NCI-H128 (cell line): Measurements from ENCODE around the gene BCL6.
A peak's percentile ranks its signal among the peaks of the same experiment; 100 is the strongest.

Source experiments
- DNase-seq: peaks from one replicate; lab custom pipeline; 2025; ENCODE audit not compliant: unreplicated experiment; lab: John Stamatoyannopoulos, UW

Gene BCL6

DNA sequence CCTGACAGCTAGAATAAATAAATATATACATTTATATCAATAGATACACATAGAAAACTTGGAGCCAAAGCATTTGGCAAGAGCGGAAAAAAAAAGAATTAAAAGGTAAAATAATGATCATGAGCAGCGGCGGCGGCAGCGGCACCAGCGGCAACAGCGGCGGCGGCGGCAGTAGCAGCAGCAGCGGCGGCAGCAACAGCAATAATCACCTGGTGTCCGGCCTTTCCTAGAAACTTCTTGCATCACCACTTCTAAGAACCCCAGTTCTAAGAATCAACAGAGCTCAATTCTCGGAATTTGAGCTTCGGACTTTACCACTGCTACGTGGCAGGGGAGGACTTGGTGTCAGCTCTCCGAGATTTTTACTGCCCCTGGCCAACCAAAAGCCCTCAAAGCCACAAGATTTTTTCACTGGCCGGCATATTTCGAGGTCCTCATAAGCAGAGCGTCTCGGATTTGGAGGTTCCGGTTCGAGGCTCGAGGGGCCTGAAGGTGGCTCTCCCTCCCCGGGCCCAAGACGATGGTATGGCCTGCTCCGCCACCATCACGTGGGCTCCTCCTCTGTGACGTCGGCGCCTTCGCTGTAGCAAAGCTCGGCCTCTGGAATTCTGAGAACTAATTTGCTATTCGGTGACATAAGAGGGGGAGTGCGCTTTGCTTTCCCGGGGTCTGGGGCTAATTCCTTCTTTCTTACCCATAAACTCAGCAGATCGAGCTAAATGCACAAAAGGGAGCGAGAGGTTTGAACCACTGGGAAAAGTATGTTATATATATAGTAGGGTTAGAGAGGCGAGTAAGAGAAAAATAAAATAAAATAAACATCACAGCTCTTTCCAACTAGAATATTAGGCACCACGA, at the start of gene BCL6:
Gene BCL6 (minus strand): TSS at position 268 of the 858 bp plus-strand sequence. CDS start 11,775 bp downstream, outside the sequence.
- peak; percentile 92 for DNase-seq

GRCh38 chr3:187794731-187795130, 49.5 kb upstream of the BCL6 start:
- DNase-seq = no peak

DNA sequence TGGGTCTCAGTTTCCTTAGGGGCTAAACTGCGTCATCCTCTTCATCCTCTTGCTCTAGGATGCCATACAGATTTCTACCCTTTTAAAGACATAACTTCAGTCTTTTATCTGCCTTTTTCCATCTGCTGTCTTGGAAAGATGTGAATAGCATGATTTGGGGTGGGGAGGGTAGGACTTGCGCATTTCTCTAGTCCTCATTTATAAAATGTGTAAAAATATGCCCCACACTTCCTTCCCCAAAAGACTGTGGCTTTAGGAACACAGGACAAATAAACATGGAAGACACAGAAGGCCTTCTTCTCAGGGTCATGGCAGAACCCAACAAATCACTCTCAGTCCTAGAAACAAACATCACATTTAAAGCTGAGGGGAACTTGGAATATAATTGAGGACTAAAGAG, 48.4 kb upstream of the BCL6 start:
- no peak for DNase-seq

- DNase-seq = no peak
Observed at GRCh38 chr3:187792521-187792920, 47.3 kb upstream of the BCL6 start.

GRCh38 chr3:187789872-187790271, 44.6 kb upstream of the BCL6 start:
- no peak for DNase-seq

- no peak for DNase-seq
Observed at GRCh38 chr3:187788984-187789857, 44.0 kb upstream of the BCL6 start.

- DNase-seq = no peak
Observed at GRCh38 chr3:187783098-187783497, 37.8 kb upstream of the BCL6 start.

DNA sequence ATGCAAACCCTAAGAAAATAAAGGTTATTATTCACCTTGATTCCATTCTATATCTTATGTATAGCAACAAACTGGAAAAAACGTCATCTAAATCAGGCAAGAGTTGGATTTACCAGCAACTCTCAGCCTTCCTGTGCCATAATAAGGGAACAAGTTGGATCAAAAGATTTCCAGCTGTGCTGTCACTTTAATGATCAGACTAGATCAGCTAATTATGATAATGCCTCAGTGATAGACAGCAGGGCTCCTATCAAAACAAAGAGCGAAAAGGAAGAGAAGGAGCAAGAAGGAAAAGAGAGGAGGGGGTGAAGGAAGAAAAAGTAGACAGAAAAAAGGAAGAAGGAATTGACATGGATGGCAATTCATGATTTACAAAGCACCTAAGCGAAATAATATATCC, 36.7 kb upstream of the BCL6 start:
- DNase-seq = no peak

DNA sequence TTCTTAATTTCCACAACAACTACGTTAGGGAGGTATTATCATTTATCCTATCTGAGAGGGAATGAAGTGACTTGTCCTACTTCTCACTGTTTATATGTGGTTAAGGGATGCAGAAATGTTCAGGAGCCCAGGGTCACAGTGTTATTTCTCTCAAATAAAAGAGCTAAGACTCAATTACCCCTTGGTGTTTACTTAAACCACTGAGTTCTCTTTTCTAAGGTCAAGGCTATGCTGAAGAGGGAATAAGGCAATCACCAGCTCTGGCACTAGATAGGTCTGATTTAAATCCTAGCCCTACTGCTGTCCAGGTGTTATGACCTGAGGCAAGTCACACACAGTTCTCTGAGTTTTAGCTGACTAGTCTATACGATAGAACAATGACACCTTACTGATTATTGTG, 35.7 kb upstream of the BCL6 start:
- no peak for DNase-seq

DNA sequence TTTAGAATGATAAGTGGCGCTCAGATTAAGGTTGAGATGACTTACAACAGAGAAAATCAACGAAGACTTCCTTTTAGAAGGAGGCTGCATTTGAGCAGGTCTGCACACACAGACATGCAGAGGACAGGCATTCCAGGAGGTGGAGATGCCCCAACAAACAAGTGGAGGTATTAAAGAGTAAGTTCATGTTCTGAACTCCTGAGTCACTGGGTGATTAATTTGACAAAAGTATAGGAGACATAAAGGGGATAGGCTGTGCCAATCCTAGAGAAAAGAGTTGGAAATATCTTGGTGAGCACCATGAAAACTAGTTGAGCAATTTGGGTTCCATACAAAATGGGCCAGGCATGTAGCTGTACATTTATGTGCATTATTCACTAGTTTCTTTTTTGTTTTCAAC, 33.5 kb upstream of the BCL6 start:
- no peak for DNase-seq

DNA sequence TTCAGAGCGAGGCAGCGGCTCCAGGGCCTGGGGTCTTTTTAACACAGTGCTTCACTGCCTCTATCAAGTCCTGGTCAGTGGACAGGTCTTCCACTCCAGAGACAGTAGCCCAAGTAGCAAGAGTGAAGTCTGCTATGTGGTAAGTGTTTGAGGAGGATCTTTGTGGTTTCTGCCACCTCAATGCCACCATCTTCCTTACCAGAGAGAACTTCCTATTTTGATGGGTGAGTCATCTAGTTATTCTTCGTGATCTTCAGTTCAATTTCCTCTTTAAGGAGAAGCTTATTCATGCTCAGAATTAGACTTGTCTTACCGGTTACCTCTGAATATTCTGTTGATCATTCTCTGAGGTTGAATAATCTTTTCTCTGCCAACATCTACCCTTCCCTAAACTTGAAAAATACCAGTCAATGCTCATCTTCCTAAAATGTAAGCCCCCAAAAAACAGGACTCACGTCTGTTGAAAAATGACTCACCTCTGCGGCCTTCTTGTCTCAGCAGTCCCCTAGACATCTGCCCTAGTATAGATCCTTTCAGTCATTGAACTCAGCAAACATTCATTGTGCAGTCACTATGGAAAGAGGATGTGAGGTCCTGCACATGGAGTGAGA, 32.2 kb upstream of the BCL6 start:
- no peak for DNase-seq

DNA sequence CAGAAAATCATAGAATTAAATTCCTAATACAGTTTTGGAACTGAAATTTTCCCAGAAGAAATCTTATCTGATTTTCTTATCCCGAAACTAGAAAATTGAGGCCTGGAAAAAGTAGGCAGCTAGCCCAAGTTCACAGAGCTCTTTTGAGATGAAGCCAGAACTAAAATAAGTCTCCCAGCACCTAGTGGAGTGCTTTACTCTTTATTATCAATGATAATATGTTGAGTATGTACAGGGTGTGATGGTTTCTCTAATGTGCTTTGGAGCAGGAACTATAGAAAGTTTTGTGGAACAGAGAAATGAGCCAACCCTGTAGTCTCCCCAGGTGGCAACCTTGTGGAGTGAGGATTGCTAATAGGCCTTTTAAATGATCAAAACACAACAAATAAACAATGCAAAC, 30.3 kb upstream of the BCL6 start:
- no peak for DNase-seq

GRCh38 chr3:187774185-187774789, 29.0 kb upstream of the BCL6 start:
- no peak for DNase-seq

DNA sequence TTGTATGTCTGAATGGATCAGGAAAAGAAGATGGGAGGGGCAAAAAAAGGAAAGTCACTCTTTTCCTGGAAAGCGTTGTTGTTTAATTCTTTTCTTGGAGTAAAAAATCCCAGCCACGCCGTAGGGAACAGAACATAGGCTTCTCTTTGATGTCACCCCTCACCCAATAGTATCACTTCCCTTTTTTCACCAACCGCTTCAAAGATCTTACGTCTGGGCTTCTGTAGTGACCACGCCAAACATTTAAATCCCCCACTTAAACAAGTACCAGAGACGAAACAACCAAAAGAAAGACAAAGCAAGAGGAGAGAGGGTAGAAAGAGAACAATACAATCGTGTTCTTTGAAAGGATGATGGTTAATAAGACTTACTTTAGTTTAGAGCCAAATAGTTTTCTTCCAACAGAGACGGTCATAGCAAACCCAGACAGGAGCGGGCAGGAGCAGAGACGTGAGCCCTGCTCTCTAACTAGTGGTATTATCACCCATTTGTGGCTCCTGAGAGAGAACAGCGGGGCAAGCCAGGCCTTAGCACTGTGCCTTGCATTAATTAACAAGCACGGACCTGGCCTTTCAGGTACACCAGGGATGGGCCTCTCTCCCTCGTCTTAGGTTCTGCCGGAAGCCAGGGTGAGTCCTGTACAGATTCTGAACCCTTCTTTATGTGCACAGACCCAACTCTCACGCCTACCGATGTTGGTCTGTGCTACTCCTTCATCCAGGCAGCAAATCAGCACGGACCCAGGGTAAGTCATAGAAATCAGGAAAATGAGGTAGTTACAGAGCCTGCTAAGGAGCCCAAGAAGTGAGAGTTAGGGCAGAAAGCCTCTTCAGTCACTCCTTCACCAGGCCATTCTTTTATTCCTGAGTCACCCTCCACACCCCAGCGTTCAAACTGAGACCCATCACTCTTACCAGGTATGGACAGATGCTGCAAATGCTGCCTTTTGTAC, 28.2 kb upstream of the BCL6 start:
- no peak for DNase-seq

DNA sequence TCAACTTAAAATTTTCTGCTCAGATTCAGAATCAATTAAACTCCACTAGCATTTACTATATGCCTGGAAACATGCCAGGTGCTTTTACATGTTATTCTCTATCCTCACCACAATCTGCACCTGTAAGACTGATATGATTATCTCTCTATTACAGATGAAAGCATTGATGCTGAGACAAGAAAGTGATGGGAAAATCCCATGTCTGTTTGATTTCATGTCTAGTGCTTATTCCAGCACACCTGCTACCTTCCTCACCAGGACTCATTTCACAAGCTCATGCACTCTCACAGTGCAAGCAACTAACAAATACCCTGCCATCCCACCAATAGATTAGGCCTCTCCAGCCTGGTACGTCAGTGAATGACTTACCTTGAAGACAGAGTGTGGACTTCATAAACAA, 25.0 kb upstream of the BCL6 start:
- no peak for DNase-seq

GRCh38 chr3:187769771-187770170, 24.5 kb upstream of the BCL6 start:
- DNase-seq = no peak

- no peak for DNase-seq
Observed at GRCh38 chr3:187767266-187768012, 22.2 kb upstream of the BCL6 start.

GRCh38 chr3:187765342-187765741, 20.1 kb upstream of the BCL6 start:
- DNase-seq = no peak

GRCh38 chr3:187763850-187764648, 18.8 kb upstream of the BCL6 start:
- DNase-seq = no peak
